HCT116 (cell line): ENCODE data around the gene KRTAP4-8. TPM values are rescaled to one million over a fixed set of nuclear protein-coding genes. Genes with fewer than 3 reads are reported as not detected.

Experiments
- ATAC-seq: fragments of 200-7000 bp; cut with Tn5 transposase; 2 replicates; pipeline ENCODE4 v1.9.1; 2020; ENCODE audit warnings: mild to moderate bottlenecking, moderate library complexity
- BruUV-seq: library from RNA; stranded (reverse); fragments of 400-500 nt; replicated peaks from 2 replicates; lab custom pipeline; 2021; lab: Mats Ljungman, UMichigan
- CTCF ChIA-PET: fragments of 300-600 bp; sonication (Branson Sonifier 250); formaldehyde crosslinking; loops from one replicate; lab custom pipeline; 2021; ENCODE audit warnings: antibody characterized with exemption; lab: Charles Lee
- POLR2A ChIA-PET: fragments of 300-600, 350-600 bp; sonication (Branson Sonifier 250); formaldehyde crosslinking; loops from one replicate; lab custom pipeline; 2021; ENCODE audit warnings: antibody characterized with exemption; lab: Charles Lee
- RAD21 ChIA-PET, 2 experiments: fragments of 300-600 bp; sonication (Branson Sonifier 250); formaldehyde crosslinking; loops; one replicate each; lab custom pipeline; 2023; ENCODE audit warnings: low total read pairs in 2 of 2; ENCODE audit not compliant: uncharacterized antibody in 2 of 2, unreplicated experiment in 2 of 2, low non-redundant PET in 1 of 2; lab: Charles Lee
- DNase-seq: peaks from one replicate; pipeline ENCODE4 v3.0.0-alpha.2; 2010; ENCODE audit warnings: low read depth, low spot score
- H2AFZ ChIP-seq: fragments of 200-600 bp; shearing (Covaris generic), sonication (generic); 2 replicates; pipeline ENCODE4 v1.6.1; 2017; ENCODE audit warnings: low read depth, mixed run types, mixed read lengths, antibody characterized with exemption, low read length; ENCODE audit not compliant: poor library complexity, severe bottlenecking
- H3K27ac ChIP-seq: 2 replicates; pipeline ENCODE4 v1.5.1; 2012; ENCODE audit warnings: low read depth, low read length
- H3K27me3 ChIP-seq: fragments of 200-600 bp; sonication (generic); 2 replicates; pipeline ENCODE4 v1.6.1; 2016; ENCODE audit warnings: mixed run types, low read length, mixed read lengths; ENCODE audit not compliant: insufficient read depth
- H3K36me3 ChIP-seq, 2 experiments: fragments of 200-500 bp in 1 of 2; fragments of 200-600 bp in 1 of 2; sonication (Bioruptor generic) in 1 of 2; sonication (generic) in 1 of 2; 2 replicates each; pipeline versions ENCODE4 v1.5.1 to v1.6.1; 2014 to 2016; ENCODE audit warnings: low read length in 2 of 2, inconsistent platforms in 1 of 2, mixed read lengths in 1 of 2, mixed run types in 1 of 2; ENCODE audit not compliant: insufficient read depth in 2 of 2, control insufficient read depth in 1 of 2
- H3K4me1 ChIP-seq, 2 experiments: fragments of 200-600 bp in 1 of 2; sonication (generic) in 1 of 2; 2 replicates each; pipeline versions ENCODE4 v1.5.1 to v1.6.1; 2012 to 2017; ENCODE audit warnings: low read length in 2 of 2, inconsistent platforms in 1 of 2, mild to moderate bottlenecking in 1 of 2, mixed read lengths in 1 of 2, mixed run types in 1 of 2, moderate library complexity in 1 of 2; ENCODE audit not compliant: insufficient read depth in 2 of 2, control insufficient read depth in 1 of 2
- H3K4me2 ChIP-seq: fragments of 200-600 bp; sonication (generic); 2 replicates; pipeline ENCODE4 v1.6.1; 2017; ENCODE audit warnings: mixed run types, low read length, mixed read lengths
- H3K4me3 ChIP-seq, 2 experiments: fragments of 200-600 bp in 1 of 2; sonication (generic) in 1 of 2; replicated peaks in 1 of 2; 2 replicates each; pipeline ENCODE4 v1.5.1; 2011 to 2016; ENCODE audit warnings: low read length in 2 of 2, control low read depth in 1 of 2, low read depth in 1 of 2, mild to moderate bottlenecking in 1 of 2, mixed read lengths in 1 of 2, mixed run types in 1 of 2
- H3K79me2 ChIP-seq: fragments of 200-600 bp; sonication (generic); 2 replicates; pipeline ENCODE4 v1.6.1; 2017; ENCODE audit warnings: mild to moderate bottlenecking, mixed run types, low read length, moderate library complexity, mixed read lengths; ENCODE audit not compliant: insufficient read depth
- H3K9ac ChIP-seq: fragments of 200-600 bp; sonication (generic); 2 replicates; pipeline ENCODE4 v1.6.1; 2016; ENCODE audit warnings: low read length, mixed read lengths
- H3K9me2 ChIP-seq: fragments of 200-600 bp; sonication (generic), shearing (Covaris generic); 2 replicates; pipeline ENCODE4 v1.6.1; 2017; ENCODE audit warnings: mixed run types, mild to moderate bottlenecking, moderate library complexity; ENCODE audit not compliant: insufficient read depth
- H3K9me3 ChIP-seq, 2 experiments: fragments of 200-500 bp in 1 of 2; fragments of 200-600 bp in 1 of 2; sonication (Bioruptor generic) in 1 of 2; sonication (generic) in 1 of 2; 2 replicates each; pipeline ENCODE4 v1.6.1; 2014 to 2017; ENCODE audit warnings: low read length in 2 of 2, mixed read lengths in 2 of 2, inconsistent platforms in 1 of 2, low read depth in 1 of 2, mild to moderate bottlenecking in 1 of 2, mixed run types in 1 of 2, moderate library complexity in 1 of 2; ENCODE audit not compliant: control insufficient read depth in 1 of 2, insufficient read depth in 1 of 2
- H4K20me1 ChIP-seq: fragments of 200-600 bp; sonication (generic), shearing (Covaris generic); 2 replicates; pipeline ENCODE4 v1.6.1; 2017; ENCODE audit warnings: mixed run types, mild to moderate bottlenecking, moderate library complexity; ENCODE audit not compliant: insufficient read depth
- ATF3 ChIP-seq: IDR thresholded peaks from 2 replicates; pipeline ENCODE4 v1.6.1; 2012
- CBX3 ChIP-seq: IDR thresholded peaks from 2 replicates; pipeline ENCODE4 v1.6.1; 2012; ENCODE audit warnings: low read depth
- ELF1 ChIP-seq: IDR thresholded peaks from 2 replicates; pipeline ENCODE4 v1.6.1; 2012; ENCODE audit warnings: low read depth, borderline replicate concordance
- EZH2phosphoT487 ChIP-seq: fragments of 200-600 bp; IDR thresholded peaks from 2 replicates; pipeline ENCODE4 v1.6.1; 2018; ENCODE audit warnings: antibody characterized with exemption, borderline replicate concordance
- FOSL1 ChIP-seq: IDR thresholded peaks from 2 replicates; pipeline ENCODE4 v1.6.1; 2012; ENCODE audit warnings: low read depth
- REST ChIP-seq: IDR thresholded peaks from 2 replicates; pipeline ENCODE4 v1.6.1; 2012; ENCODE audit warnings: low read depth
- SIN3A ChIP-seq: IDR thresholded peaks from 2 replicates; pipeline ENCODE4 v1.6.1; 2012; ENCODE audit warnings: low read depth
- SP1 ChIP-seq: IDR thresholded peaks from 2 replicates; pipeline ENCODE4 v1.6.1; 2012; ENCODE audit warnings: low read depth
- SRF ChIP-seq: IDR thresholded peaks from 2 replicates; pipeline ENCODE4 v1.6.1; 2012; ENCODE audit warnings: low read depth
- YY1 ChIP-seq: IDR thresholded peaks from 2 replicates; pipeline ENCODE4 v1.6.1; 2011; ENCODE audit warnings: low read length, low read depth, moderate library complexity, mild to moderate bottlenecking; ENCODE audit not compliant: insufficient replicate concordance; ENCODE audit errors: extremely low read depth
- ZFX ChIP-seq: fragments of 450-650 bp; IDR thresholded peaks from 2 replicates; pipeline ENCODE4 v1.6.1; 2017
- intact Hi-C: fragments of 100-400 bp; cut with micrococcal nuclease; formaldehyde crosslinking; loops from 2 replicates; pipeline ENCODE4 v1.10.0; 2022
- total RNA-seq: library from RNA; stranded (reverse); gene quantifications from one replicate; pipeline ENCODE4 v1.2.1, GENCODE V29; 2021; ENCODE audit not compliant: unreplicated experiment

Gene KRTAP4-8
- total RNA-seq, 1 experiment from 2014 or later: not detected

GRCh38 chr17:41126412-41126811 is 28.5 kb upstream of the KRTAP4-8 start:
- no peak overlapping the region for H3K4me3 ChIP-seq
- H4K20me1 ChIP-seq: no peaks in the 10 kb centered on the region
- H3K4me2 ChIP-seq: no peak overlapping the region
- no TSS peak for BruUV-seq
- intact Hi-C loops: no loop called here
- peaks cover 0 to 39% of the 10 kb centered on the region in 2 experiments; a peak in 2 of 4 replicates for H3K4me1 ChIP-seq
- peaks cover 0 to 9% of the 10 kb centered on the region in 2 experiments; a peak in 1 of 4 replicates for H3K36me3 ChIP-seq
- ATAC-seq (no peak), DNase-seq (no peak)
- no peak overlapping the region for H3K27ac ChIP-seq
- ChIA-PET RAD21 (no interaction called here), CTCF (no interaction called here), POLR2A (no interaction called here)
- H3K79me2 ChIP-seq: no peaks in the 10 kb centered on the region
- H2AFZ ChIP-seq: no peak overlapping the region
- H3K9me2 ChIP-seq: no peaks in the 10 kb centered on the region
- no peak overlapping the region for H3K9ac ChIP-seq
- H3K27me3 ChIP-seq: no peaks in the 10 kb centered on the region
- no peak for TF ChIP-seq SP1
- no peak for TF ChIP-seq FOSL1
- no peak for TF ChIP-seq EZH2phosphoT487
- no peak for TF ChIP-seq CBX3
- TF ChIP-seq ZFX: no peak
- no peak for TF ChIP-seq REST
- TF ChIP-seq ATF3: no peak
- no peak for TF ChIP-seq YY1
- no peak for TF ChIP-seq SRF
- TF ChIP-seq ELF1: no peak
- no peak for TF ChIP-seq SIN3A
- peaks cover 0 to 19% of the 10 kb centered on the region in 2 experiments; a peak in 1 of 4 replicates for H3K9me3 ChIP-seq
